Astrocyte of the hippocampus (primary cell): ENCODE measurements around the gene WDR33.

Source experiments
- DNase-seq: peaks from one replicate; pipeline ENCODE4 v3.0.0; 2011; ENCODE audit warnings: low read depth, low spot score

Gene WDR33

DNA sequence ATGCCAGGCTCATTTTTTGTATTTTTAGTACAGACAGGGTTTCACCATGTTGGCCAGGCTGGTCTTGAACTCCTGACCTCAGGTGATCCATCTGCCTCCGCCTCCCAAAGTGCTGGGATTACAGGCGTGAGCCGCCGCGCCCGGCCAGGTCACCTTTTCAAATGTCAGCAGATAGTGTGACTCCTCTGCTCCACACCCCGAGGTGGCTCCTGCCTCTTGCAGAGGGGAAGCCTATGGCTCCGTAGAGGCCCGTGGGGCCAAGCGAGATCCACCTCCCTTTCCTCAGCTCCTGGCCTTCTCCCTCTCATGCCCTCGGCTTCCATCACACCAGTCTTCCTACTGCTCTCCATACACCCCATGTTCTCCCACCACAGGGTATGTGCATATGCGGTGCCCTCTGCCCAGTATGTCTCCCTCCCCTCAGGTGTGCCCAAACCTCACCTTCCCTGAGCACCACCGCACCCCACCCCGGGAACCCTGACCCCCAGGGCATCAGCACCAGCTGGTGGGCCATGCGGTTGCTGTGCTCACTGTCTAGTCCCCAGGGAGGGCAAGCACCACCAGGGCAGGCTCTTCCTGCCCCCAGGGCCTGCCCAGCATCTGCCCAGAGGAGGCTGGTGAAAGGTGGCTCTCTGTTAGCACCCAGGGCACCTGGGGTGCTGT lies 154.3 kb downstream of the WDR33 start:
- DNase-seq, result no peak

DNA sequence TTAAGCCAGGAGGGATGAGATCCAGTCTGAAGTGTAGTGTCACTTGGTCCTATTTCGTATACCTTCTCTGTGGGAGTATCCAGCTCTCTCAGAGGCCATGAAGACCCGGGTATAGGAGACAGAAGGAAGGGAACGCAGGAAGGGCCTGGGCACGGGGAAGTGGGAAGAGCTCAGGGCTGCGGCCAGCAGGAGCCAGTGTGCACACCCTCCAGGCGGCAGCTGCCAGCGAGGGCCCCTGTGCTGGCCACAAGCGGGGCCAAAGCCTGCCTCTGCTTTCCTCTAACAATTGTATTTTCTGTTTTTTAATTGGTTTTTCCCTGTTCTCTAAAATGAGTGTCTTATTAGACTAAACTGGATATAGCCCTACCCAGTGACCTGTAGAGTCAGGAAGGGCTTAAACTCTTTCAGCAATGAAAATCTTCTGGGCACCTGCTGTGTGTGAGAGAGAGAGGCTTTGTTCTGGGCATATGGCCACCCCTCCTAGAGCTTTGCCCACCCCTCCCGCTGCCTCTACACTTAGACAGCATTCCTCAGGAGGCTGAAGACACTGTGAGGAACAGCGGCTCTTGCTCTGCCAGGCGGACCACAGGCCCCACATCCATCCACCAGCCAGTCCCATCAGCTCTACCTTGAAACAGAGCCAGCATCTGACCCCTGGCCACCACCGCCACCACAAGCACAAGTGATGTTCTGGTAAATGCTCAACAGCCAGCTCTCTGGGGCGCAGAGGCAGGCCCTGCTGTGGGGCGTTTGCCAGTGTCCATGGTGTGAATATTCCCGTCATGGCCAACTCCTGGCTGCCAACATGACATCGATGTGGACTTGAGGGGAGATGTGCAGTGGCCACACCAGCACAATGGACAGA lies 155.5 kb downstream of the WDR33 start:
- no peak for DNase-seq

DNA sequence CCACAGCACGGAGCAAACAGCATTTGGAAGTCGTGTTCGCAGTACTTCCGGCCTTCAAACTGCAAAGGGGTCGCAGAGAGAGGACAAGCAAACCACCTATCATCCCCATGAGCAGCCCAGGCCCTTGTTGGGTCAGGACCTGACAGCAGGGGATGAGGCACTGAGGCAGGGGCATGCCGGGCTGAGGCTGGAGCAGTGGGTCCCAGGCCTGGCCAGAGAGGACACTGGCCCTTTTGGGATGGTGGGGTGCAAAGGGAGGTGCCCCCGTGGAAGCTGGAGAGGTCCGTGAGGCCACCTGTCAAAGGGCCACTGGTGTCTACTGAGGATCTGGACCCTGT lies 156.2 kb downstream of the WDR33 start:
- DNase-seq, result no peak

DNA sequence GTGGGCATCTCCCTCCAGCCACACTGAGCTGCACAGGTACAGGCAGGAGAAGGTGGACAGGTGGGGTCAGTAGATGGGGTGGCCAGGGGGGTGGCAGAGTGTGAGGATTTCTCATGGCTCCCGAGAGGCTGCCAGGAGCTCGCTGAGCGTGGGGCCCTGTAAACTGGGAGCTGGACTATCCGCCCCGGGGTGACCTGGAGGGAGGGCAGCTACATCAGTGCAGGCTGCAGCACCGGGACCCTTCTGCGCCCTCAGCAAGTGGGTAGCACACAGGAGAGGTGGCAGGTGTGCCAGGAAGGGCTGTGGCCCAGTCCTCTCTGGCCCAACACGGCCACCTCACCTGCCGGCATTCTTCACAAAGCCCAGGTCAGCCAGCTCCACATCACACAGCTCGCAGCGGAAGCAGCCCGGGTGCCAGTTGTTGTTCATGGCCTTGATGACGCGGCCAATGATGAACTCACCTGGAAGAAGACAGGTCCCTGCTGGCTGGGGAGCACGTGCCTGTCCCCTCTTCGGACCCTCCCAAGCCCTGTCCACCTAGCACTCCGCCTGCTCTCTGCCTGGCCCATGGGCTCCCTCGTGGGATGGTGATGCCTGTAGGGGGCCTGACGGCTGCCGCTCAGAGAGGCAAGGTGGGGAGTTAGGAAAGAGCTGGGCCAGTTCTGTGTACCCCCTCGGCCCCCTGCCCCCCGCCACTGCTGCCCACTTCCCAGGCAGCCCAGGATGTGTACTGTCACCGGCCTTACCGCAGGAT lies 156.7 kb downstream of the WDR33 start:
- no peak for DNase-seq

DNA sequence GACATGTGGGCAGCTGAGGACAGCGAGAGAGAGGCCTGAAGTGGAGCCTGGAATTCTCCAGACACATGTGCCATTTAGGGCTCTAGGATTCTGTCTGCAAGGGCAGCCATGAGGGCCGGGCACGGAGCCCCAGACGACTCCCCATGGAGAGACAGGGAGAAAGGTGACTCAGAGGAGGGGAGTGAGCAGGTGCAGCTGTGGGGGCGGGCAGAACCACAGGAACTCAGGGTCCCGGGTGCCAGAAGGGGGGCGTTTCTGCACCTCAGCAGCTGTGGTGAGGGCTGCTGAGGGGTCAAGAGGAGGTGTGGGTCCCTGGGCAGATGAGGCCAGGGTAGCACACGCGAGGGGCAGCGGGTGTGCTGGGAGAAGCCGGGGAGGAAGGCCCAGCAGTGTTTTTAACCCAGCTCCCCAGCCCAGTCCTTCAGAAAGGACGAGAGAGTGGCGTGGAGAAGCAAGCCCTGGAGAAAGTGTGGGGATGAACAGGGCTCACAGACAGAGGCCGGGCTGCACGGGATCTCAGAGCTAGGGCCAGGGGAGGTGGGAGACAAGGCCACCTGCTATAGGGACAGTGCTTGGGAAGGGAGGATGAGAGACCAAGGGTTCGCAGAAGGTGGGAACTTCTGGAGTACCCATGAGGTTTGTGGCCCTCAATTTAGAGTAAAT lies 157.4 kb downstream of the WDR33 start:
- no peak for DNase-seq

DNA sequence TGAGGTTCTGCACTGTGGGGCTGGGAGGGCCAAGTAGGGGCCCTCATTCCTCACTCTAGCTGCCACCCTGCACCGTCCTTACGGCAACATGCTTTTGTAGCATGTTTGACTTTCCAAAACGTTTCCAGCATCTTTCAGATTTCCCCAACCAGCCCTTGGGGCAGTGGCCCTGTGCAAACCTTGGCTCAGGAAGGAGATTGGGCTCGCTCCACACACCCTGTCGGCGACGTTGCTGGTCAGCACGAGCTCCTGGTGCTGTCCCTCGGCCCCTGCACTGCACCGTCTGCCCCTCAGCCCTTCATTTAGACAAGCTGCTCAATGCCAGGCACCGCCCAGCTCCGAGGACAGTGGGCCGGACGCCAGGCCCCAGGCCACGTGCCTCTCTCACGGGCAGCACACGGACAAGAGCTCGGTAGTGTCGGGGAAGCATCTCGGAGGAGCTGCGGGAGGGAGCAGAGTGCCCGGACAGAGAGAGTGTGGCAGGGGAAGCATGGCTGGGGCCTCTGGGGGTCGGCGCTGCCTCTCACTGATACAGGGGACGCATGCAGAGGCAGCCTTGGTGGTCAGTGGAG lies 158.1 kb downstream of the WDR33 start:
- no peak for DNase-seq

DNA sequence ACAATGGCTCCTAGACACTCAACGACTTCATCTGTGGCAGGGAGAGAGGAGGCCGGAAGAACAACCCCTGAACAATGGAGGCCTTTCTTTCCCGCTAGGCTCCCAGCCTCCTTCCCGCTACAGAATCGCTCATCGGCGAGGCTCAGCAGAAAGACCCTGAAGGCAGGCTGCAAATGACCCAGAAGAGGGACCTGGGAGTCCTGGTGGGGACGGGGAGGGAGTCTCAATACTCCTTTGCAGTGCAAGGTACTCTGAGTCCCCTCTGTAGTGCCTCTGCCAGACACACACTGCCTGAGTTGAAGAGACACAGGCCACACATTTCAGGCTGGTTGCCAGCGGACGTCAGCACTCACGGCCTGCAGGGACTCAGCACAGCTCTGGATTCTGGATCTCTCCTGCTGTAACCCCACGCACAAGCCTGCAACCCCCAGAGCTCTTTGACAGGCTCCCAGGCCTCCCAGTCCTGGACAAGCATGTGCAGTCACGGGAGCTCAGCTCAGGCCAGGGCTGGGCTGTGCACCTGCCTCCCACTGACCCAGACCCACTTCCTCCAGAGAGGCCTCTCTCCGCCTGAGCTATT lies 158.9 kb downstream of the WDR33 start:
- DNase-seq, result peak; percentile 51

DNA sequence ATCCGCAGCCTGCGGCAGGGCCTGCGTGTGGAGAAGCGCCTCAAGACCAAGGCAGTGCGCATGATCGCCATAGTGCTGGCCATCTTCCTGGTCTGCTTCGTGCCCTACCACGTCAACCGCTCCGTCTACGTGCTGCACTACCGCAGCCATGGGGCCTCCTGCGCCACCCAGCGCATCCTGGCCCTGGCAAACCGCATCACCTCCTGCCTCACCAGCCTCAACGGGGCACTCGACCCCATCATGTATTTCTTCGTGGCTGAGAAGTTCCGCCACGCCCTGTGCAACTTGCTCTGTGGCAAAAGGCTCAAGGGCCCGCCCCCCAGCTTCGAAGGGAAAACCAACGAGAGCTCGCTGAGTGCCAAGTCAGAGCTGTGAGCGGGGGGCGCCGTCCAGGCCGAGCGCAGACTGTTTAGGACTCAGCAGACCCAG lies 159.6 kb downstream of the WDR33 start:
- DNase-seq, result no peak
